ENCODE measurements around the gene GALNT10. TPM values are rescaled to one million over a fixed set of nuclear protein-coding genes. Genes with fewer than 3 reads are reported as not detected.

Gene GALNT10
- polyA plus RNA-seq, 2 of the 4 experiments (the other 2 are of a cell fraction): 110 to 156 TPM

GRCh38 chr5:154455585-154455984, 265.1 kb downstream of the GALNT10 start:
- no peaks in the 10 kb centered on the region for H3K9me3 ChIP-seq
- ATAC-seq (no peak), FAIRE-seq (no peak), DNase-seq (ENCODE audit: low read depth in 1 of 2, low spot score in 1 of 2) (no peak)
- CTCF ChIA-PET: interaction anchor here (2.9 to 19.7 kb wide), 2 partner anchors 11 to 156 kb away, joined by 11 to 304 read pairs; no protein-coding TSS in a partner anchor
- POLR2A ChIA-PET: no interaction called here
- TF ChIP-seq POLR2AphosphoS2 (conservative IDR thresholded peaks at IDR 0.05; ENCODE audit: low read length) (no peak), HEYL (CRISPR knock-in tag; IDR thresholded peaks at IDR 0.05) (no peak), JUNB (IDR thresholded peaks at IDR 0.05) (no peak), NR3C1 (IDR thresholded peaks at IDR 0.05) (no peak), E2F6 (IDR thresholded peaks at IDR 0.05; ENCODE audit: borderline replicate concordance, low read depth) (no peak), ATOH8 (CRISPR knock-in tag; IDR thresholded peaks at IDR 0.05; ENCODE audit: low read depth) (no peak), HMGXB4 (CRISPR knock-in tag; IDR thresholded peaks at IDR 0.05; ENCODE audit: borderline replicate concordance) (no peak), EP300 (IDR thresholded peaks at IDR 0.05) (no peak), CEBPB (IDR thresholded peaks at IDR 0.05) (no peak), PBX3 (IDR thresholded peaks at IDR 0.05) (no peak), BHLHE40 (IDR thresholded peaks at IDR 0.05; ENCODE audit: low read depth, low read length) (no peak)
- H3K4me2 ChIP-seq: no peak overlapping the region
- H3K27ac ChIP-seq: no peak overlapping the region
- H3K4me3 ChIP-seq: no peak overlapping the region
- H3K4me1 ChIP-seq: no peaks in the 10 kb centered on the region
- 95% methylated on average over 5 of the region's 5 CpGs for WGBS (ENCODE audit: missing lambda C conversion rate)

GRCh38 chr5:154456540-154456939, 266.0 kb downstream of the GALNT10 start:
- DNase-seq (ENCODE audit: low read depth in 1 of 2, low spot score in 1 of 2) (no peak), ATAC-seq (no peak), FAIRE-seq (no peak)
- CTCF ChIA-PET: interaction anchor here (2.9 to 19.7 kb wide), 2 partner anchors 10 to 155 kb away, joined by 11 to 304 read pairs; no protein-coding TSS in a partner anchor
- no peaks in the 10 kb centered on the region for H3K4me1 ChIP-seq
- no peak overlapping the region for H3K4me3 ChIP-seq
- no peaks in the 10 kb centered on the region for H3K9me3 ChIP-seq
- no peak overlapping the region for H3K4me2 ChIP-seq
- WGBS (ENCODE audit: missing lambda C conversion rate): 89% methylated on average over 3 of the region's 3 CpGs
- H3K27ac ChIP-seq: no peak overlapping the region
- POLR2A ChIA-PET: no interaction called here
- TF ChIP-seq HOXA7 (CRISPR knock-in tag; IDR thresholded peaks at IDR 0.05): no peak
- no peak for TF ChIP-seq TP53 (CRISPR knock-in tag; IDR thresholded peaks at IDR 0.05)
- no peak for TF ChIP-seq HDAC2 (IDR thresholded peaks at IDR 0.05)
- TF ChIP-seq TFCP2L1 (CRISPR knock-in tag; IDR thresholded peaks at IDR 0.05): no peak
- TF ChIP-seq RARB (CRISPR knock-in tag; IDR thresholded peaks at IDR 0.05): no peak
- TF ChIP-seq ZC3H11A (IDR thresholded peaks at IDR 0.05): no peak
- TF ChIP-seq RAD21 (conservative IDR thresholded peaks at IDR 0.05 in 1 of 2, IDR thresholded peaks at IDR 0.05 in 1 of 2): no peak
- no peak for TF ChIP-seq MAX (IDR thresholded peaks at IDR 0.05)
- no peak for TF ChIP-seq REST (IDR thresholded peaks at IDR 0.05)
- no peak for TF ChIP-seq RFX5 (IDR thresholded peaks at IDR 0.05)
- TF ChIP-seq HES2 (IDR thresholded peaks at IDR 0.05): no peak
- no peak for TF ChIP-seq KDM1A (IDR thresholded peaks at IDR 0.05; ENCODE audit: low read depth)
- TF ChIP-seq PBX3 (IDR thresholded peaks at IDR 0.05): no peak
- no peak for TF ChIP-seq POLR2A (IDR thresholded peaks at IDR 0.05; ENCODE audit: low read length)
- no peak for TF ChIP-seq NFE2L2 (conservative IDR thresholded peaks at IDR 0.05; ENCODE audit: low read length)
- TF ChIP-seq ZSCAN20 (CRISPR knock-in tag; IDR thresholded peaks at IDR 0.05): no peak
- no peak for TF ChIP-seq POLR2AphosphoS2 (conservative IDR thresholded peaks at IDR 0.05; ENCODE audit: low read length)
- TF ChIP-seq ESRRA (IDR thresholded peaks at IDR 0.05; ENCODE audit: borderline replicate concordance, low read length): no peak
- TF ChIP-seq CHD4 (IDR thresholded peaks at IDR 0.05; ENCODE audit: borderline replicate concordance): no peak
